ENCODE data around the gene STX16.

DNA sequence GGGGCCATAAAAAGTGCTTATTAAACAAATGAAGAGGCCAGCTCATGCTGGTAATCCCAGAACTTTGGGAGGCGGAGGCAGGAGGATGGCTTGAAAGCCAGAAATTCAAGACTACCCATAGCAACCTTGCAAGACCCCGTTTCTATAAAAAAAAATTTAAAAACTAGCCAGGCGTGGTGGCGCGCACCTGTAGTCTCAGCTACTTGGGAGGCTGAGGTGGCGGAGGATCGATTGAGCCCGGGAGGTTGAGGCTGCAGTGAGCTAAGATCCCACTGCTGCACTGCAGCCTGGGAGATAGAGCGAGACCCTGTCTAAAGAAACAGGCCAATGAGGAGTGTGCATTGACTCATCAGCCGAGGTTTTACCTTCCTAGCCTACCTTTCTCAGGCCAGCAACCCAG, 56.7 kb downstream of the STX16 start:
- no peak for TF ChIP-seq POLR2A (IDR thresholded peaks at IDR 0.05)
- no peak for TF ChIP-seq POLR2AphosphoS5 (IDR thresholded peaks at IDR 0.05)

Data from sigmoid colon (tissue), 4 donors.